ENCODE data around the gene ADNP2.
A peak's percentile ranks its signal among the peaks of the same experiment; 100 is the strongest.

Gene ADNP2, protein sequence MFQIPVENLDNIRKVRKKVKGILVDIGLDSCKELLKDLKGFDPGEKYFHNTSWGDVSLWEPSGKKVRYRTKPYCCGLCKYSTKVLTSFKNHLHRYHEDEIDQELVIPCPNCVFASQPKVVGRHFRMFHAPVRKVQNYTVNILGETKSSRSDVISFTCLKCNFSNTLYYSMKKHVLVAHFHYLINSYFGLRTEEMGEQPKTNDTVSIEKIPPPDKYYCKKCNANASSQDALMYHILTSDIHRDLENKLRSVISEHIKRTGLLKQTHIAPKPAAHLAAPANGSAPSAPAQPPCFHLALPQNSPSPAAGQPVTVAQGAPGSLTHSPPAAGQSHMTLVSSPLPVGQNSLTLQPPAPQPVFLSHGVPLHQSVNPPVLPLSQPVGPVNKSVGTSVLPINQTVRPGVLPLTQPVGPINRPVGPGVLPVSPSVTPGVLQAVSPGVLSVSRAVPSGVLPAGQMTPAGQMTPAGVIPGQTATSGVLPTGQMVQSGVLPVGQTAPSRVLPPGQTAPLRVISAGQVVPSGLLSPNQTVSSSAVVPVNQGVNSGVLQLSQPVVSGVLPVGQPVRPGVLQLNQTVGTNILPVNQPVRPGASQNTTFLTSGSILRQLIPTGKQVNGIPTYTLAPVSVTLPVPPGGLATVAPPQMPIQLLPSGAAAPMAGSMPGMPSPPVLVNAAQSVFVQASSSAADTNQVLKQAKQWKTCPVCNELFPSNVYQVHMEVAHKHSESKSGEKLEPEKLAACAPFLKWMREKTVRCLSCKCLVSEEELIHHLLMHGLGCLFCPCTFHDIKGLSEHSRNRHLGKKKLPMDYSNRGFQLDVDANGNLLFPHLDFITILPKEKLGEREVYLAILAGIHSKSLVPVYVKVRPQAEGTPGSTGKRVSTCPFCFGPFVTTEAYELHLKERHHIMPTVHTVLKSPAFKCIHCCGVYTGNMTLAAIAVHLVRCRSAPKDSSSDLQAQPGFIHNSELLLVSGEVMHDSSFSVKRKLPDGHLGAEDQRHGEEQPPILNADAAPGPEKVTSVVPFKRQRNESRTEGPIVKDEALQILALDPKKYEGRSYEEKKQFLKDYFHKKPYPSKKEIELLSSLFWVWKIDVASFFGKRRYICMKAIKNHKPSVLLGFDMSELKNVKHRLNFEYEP

DNA sequence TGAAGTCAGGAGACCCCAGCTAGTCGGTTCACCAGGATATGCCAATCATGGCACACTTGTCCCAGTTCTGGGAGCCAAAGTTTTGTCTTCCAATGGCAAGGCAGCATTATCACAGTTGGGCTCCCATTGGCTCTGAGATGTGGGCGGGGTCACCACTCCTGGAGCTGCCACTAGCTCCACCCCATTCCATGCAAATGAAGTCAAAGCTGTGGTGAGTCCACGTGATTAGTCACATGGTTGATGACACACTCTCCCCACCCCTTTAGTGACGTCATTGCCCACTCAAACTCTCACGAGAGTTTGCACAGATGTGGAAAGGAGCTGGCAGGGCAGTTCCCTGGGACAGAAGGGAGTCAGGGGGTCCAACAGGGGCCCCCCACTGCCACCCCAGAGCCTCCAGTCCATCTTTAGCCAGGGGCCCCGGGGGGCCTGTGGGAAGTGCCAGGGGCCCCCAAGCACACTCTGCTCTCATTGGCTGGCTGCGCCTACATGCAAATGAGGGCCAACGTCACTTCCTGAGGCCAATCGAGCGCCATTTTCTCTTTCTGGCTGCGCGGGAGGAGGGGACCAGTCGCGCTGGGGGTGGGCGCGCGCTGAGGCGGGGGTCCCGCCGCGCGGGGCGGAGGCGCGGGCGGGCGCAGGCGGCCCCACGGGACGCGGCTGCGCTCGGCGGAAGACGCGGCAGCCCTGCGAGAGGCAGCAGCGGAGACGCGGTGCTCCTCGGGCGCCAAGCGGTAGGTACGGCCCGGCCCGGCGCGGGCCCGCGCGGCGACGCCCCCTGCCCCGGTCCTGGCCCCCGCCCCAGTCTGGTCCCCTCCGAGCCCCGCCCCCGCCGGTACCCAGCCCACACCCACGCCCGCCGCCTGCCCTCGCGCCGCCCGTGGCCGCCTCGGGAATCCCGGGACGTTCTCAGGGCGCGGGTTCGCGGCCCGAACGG, at the start of gene ADNP2:
Gene ADNP2, plus strand, starts transcription at position 524 of the 937 bp plus-strand sequence. CDS start 8,281 bp downstream, outside the sequence.
- DNase-seq: peak; percentile 81 to 82

DNA sequence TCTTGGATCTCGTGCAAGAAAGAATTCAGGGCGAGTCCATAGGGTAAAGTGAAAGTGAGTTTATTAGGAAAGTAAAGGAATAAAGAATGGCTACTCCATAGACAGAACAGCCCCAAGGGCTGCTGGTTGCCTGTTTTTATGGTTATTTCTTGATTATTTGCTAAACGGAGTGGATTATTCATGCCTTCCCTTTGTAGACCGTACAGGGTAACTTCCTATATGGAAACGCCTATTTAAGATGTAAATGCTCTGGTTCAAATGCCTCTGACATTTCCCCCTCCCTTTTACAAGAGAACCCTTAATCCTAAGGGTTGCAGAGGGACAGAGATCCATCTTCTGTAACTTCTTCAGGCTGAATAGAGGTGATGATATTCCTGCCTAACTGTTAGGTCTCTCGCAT, 49.1 kb upstream of the ADNP2 start:
- DNase-seq: no peak

DNA sequence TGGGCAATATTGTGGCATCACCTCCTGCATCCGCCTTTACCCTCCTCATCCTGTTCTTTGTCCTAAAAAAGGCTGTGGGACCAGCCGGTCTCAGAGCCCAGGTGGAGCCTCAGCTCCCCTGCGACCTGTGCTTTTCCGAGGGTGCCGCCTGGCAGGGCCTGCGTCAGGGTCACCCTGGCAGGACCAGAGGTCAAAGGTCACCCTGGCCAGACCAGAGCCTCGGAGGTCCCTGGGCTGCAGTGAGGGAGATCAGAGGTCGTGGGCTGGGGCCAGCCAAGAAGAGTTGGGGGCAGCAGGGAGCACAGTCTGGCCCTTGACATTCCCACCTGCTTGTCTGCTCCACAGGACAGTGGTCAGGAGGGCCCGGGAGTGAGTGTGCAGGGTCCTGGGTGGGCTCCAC, 43.4 kb upstream of the ADNP2 start:
- DNase-seq: no peak

DNA sequence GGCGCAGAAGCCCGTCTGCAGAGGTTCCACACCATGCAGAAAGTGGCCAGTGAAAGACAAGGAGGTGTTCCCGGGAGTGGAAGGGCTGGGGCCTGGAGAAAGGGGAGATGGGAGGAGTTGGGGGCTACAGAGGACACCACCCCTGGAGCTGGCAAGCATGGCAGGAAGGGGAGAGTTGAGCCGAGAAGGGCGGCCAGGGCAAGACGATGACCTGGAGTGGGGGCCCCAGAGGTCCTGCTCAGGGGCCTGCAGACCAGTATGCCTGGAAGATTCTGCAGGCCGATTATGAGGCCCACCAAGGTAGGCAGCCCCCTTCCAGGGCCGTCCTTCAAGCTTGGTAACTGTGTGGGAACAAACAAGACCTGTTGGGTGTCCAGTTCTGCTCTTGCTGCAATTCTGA, 41.7 kb upstream of the ADNP2 start:
- DNase-seq: no peak

DNA sequence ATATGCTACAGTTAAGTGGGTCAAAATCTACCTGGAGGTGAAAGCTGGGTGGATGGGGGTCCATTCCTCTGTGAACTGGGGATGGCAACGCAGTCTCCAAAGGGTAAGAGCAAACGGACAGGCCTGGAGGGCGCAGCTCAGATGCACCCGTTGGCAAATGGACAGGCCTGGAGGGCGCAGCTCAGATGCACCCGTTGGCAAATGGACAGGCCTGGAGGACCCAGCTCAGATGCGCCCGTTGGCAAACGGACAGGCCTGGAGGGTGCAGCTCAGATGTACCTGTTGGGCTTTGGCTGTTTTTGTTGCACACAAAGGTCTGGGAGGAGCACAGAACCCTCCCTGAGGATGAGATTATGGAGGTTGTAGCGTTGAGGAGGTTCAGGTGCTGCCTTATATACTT, 41.2 kb upstream of the ADNP2 start:
- no peak for DNase-seq

DNA sequence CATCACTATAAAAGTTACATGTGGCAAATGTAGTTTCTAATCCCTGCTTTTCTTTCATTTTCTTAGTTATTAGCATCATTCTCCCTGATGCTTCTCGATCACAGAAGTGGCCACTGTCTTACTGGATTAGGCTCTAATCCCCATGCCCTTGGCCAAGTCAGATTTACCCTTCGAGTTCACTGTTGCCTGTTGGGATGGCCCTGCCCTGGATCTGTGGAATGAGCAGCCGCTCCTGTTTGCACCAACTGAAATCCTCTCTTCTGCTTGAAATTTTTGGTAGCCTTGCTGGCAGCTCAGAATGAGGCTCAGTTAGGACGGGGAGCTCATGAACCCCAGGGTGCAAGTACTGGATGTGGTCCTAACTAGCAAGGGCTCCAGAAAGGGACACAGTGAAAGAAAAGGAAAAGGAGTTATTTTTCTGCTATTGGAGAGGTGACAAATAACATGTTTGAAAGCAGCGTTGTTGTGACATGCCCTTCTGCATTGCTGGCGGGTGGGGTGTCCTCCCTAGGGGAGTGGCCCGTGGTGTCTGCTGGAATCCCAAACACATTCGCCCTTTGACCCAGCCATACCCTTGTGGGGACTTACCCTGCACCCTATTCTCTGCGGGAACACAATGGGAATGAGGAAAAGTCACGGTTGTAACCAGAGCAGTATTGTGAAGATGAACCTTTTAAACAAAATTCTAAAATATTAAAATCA, 40.3 kb upstream of the ADNP2 start:
- DNase-seq: no peak

DNA sequence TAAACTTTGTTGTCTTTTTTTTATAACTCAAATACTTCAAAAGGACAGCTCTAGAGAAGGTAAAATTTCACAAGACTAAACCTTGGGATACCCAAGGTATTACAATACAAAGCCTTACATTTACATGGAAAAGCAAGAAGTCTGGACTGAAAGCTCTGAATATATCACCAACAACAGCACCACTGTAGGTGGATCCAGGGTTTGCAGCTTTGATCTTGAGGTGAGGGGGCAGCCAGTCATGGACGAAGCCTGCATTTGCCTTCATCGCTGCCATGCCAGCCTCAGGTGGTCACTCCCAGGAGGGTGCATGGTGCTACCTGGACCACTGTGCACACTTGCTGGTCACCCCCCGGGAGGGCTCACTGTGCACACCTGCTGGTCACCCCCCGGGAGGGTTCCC, 38.2 kb upstream of the ADNP2 start:
- no peak for DNase-seq

DNA sequence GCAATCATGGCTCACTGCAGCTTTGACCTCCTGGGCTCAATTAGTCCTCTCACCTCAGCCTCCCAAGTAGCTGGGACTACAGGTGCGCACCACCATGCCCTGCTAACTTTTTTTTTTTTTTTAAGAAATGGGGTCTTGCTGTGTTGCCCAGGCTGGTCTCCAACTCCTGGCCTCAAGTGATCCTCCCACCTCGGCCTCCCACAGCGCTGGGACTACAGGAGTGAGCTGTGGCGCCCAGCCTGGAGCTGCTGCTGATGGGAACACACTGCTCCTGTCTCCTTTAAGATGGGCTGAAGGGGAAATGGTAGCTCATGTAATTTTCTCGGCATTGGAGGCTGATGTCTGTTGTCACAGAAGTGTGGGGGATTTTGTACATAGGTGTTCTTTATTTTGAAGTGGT, 34.9 kb upstream of the ADNP2 start:
- no peak for DNase-seq

DNA sequence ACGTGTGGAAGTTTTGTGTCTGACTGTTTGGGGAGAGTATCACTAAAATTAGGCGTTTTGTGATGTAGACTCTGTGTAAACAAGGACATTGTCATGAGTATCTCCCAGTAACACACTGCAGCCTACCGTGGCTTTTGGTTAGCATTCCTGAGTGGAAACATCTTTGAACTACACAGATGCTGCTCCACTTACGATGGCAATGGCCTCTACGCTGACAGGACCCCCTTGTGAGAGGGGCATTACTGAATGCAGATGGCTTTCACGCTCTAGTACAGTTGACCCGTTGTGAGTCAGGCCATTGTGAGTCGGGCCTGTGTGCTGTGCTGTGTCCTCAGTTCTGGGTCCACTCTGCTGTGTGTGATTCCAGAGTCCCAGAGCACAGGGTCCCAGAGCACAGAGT, 34.4 kb upstream of the ADNP2 start:
- no peak for DNase-seq

DNA sequence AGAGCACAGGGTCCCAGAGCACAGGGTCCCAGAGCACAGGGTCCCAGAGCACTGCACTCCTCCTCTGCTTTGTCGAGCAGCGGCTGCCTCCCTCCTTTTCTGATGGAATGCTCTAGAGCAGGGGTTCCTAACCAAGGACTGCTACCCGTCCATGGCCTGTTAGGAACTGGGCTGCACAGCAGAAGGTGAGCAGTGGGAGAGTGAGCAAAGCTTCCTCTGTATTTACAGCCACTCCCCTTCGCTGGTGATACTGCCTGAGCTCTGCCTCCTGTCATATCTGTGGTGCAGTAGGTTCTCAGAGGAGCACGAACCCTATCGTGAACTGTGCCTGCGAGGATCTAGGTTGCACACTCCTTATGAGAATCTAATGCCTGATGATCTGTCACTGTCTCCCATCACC, 33.1 kb upstream of the ADNP2 start:
- no peak for DNase-seq

DNA sequence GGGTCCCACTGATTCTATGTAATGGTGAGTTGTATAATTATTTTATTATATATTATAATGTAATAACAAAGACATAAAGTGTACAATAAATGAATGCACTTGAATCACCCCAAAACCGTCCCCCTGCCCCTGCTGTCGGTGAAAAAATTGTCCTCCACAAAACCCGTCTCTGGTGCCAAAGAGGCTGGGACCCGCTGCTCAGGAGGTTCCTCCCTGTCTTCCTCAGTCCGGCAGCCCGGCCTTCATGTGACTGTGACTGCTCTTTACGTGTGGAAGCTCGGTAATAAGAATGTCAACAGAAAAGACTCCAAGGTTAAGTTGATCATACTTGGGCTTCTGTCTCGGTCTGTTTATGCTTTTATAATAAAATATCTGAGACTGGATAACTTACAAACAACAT, 32.7 kb upstream of the ADNP2 start:
- DNase-seq: no peak

DNA sequence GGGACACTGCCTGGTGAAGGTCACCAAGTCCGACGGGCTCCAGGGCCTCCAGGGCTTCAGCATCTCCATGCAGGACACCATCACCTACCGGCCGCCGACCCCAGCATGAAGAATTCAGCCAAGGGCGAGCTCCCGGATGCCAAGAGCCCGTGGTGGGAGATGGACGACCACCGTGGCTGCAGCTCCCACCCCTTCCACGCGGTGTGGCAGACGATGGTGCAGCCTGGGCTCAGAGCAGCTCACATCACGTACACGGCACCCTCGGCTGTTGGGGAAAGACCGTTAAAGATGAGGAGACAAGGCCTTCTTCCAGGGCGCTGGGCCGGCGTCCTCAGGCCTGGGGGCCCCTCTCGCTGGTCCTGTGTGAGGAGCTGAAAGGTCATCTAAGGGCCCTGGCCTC, 31.2 kb upstream of the ADNP2 start:
- no peak for DNase-seq

DNA sequence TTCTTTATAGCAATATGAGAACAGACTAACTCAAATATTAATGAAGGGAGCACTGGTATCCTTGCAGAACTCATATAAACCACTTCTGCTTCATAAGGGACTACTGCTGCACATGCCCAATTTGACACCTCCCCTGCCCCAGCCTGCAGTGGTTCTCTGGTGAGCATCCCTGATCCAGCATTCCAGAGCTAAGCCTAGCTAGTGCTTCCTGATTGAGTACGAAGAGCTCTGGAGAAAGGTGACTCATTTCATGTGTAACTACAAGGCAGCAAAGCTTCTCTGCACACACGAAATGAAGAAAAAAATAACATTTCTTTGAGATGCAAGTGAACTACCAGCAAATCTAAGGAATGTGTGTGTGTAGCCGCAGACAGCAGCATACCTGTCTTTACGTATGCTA, 22.8 kb upstream of the ADNP2 start:
- DNase-seq: no peak

DNA sequence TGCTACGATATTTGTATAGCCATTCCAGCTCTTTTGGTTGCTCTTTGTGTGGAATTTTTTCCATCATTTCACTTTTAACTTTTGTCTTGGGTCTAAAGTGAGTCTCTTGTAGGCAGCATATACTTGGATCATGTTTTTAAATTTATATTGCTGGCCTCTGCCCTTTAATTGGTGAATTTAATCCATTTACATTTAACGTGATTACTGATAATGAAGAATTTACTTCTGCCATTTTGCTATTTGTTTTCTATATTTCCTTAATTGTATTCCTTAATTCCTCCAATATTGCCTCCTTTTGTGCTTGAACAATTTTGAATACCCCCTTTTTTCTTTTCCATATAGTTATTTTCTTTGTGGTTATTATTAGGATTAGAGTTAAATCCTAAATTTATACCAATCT, 21.0 kb upstream of the ADNP2 start:
- DNase-seq: no peak

DNA sequence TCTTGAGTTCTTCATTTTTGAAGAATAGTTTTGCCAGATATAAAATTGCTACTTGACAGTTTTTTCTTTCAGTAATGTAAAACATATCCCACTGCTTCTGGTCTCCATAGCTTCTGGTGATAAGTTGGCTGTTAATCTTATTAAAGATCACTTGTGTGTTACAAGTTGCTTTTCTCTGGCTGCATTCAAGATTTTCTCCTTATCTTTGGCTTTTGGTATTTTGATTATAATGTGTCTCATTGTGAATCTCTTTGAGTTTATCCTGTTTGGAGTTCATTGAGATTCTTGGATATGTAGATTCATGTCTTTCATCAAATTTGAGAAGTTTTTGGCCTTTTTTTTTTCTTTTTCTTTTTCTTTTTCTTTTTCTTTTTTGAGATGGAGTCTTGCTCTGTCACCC, 20.2 kb upstream of the ADNP2 start:
- DNase-seq: no peak

DNA sequence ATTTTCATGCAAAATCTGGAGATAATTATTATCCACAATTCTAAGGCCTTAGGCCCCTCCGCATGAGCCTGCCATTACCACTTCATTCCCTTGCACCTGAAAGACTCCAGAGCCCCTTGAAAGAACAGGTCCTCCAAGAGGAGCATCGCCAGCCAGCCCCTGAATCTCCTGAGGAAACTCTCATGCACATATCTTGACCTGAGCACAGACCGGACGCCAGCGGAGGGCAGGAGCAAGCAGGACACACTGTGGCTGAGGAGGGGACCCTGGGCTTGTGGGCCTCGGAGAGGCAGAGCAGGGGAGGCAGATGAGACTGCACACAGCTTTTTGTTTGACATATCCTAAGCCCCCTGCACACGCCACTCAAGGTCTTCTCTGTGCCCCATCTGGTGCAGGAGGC, 13.6 kb upstream of the ADNP2 start:
- DNase-seq: no peak

DNA sequence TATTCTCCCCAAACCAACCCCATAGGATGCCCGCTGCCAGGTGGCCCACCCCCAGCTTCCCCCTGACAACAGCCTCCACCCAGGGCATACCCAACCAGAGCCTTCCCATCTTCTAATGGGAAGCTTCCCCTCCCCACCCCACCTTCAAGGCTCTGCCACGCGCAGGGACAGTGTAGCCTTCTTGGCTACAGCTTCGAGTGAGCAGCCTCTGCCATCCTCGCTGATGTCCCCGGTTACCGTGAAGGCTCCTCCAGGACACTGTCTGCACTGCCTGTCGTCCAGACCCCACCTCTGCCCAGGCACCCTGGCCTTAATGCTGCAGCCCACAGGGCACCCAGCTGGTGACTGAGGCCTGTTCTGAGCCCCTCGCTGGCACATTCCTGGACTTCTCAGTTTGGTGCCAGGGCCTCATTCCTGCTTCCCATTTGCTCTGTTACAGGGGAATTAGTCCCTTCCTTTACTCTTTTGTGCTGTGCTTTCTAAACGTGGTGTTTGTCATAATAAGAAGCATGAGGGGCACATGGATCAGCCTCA, 13.0 kb upstream of the ADNP2 start:
- DNase-seq: no peak

DNA sequence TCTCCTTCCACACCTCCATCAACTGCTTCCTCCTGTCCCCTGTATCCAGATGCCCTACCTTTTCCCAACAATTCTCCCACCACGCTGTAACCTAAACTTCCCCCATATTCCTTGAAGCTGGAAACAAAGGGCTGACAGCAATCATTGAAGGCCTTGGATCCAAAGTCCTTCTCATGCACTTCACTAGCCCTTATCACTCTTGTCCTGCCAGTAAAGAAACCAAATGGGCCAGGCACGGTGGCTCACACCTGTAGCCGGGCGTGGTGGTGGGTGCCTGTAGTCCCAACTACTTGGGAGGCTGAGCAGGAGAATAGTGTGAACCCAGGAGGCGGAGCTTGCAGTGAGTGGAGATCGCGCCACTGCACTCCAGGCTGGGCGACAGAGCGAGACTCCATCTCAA, 11.9 kb upstream of the ADNP2 start:
- DNase-seq: no peak

DNA sequence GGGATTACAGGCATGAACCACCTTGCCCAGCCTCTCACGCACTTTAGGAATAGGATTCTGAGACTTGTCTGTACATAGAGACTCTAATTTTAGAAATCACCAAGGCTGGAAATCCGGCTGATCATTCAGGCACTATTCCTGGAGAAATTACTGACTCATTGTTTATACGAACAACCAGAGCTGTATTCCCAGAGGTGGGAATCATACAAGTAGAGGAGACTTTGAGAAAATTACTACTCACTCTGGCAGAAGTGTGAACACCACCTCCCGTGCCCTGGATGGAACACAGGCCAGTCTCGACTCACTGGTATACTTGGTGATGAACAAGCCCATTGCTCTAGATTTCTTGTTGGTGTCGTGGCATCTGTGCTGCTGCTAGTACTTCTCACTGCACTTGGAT, 5.8 kb upstream of the ADNP2 start:
- DNase-seq: no peak

DNA sequence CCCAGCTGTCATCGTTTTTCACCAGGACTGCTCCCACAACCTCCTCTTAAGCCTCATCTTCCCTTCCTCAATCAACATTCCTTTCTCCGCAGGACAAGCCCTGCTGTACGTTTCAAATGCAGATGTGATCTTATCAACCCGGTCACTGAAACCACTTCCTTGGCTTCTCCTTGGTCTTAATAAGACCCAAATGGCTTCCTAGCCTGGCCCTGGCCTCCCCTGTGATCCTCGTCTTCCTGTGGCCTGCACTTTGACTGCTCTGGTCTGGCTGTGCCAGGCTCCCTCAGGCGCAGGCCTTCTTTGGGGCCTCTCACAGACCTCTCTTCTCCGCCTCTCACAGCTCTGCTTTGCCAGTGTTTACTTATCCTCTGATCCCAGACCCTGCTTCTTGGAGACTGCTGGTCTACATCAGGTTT, 4.7 kb upstream of the ADNP2 start:
- no peak for DNase-seq

DNA sequence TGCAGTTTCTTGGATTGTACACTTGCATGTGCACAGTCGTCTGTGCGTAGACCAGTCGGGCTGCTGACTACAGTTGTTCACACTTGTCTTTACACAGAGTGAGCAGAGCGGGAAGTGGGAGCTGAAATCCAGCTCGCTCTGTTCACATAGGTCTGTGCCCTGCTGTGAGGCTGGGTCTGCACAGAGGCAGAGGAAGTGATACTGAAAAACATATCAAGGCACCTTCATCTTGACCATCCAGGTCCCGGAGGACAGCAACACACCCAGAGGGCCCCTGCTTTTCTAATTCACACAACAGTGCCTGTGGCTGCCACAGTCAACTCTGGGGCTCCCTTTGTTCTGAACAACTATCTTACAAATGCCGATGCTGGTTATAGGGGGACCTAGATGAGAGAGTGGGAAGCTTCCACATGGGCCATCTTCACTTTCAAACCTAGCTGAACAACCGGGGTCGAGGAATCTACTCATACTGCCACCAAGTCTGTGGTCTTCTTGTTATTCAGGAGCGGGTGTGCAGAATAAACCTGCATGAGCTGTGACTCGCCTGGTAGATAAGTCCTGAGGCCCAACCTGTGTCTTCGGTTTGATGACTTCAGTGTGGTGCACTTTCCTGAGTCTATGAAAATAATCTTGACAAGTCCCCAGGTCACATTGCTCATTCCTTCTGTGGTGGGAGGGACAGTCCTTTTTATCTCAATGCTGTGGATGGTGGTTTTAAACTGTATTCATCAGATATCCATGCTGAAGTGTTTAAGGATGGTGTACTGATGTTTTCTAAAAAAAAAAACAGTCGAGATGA, 3.5 kb upstream of the ADNP2 start:
- DNase-seq: no peak

Measured in stimulated activated CD4-positive, alpha-beta T cell treated with anti-CD3 and anti-CD28 coated beads, Interleukin-2, amount 100 ng/mL, for 24 hours (primary cell).